ENCODE data around the gene MUC2. TPM values are rescaled to one million over a fixed set of nuclear protein-coding genes. Genes with fewer than 3 reads are reported as not detected.

The MUC2 gene
- total RNA-seq, 2 experiments from 2014 or later: not detected

GRCh38 chr11:1060852-1061616 lies 13.6 kb upstream of the MUC2 start:
- DNase-seq: no peak

GRCh38 chr11:1062075-1062820 lies 12.4 kb upstream of the MUC2 start:
- H3K27ac Mint-ChIP-seq: no peak overlapping the region
- peaks cover 10% of the 10 kb centered on the region for H3K27me3 Mint-ChIP-seq
- H3K9me3 Mint-ChIP-seq: peaks cover 4% of the 10 kb centered on the region
- H3K4me3 Mint-ChIP-seq: no peak overlapping the region
- no peak for DNase-seq
- POLR2A ChIA-PET: no interaction called here
- CTCF ChIA-PET: no interaction called here
- H3K36me3 Mint-ChIP-seq (ENCODE audit: low read depth): no peaks in the 10 kb centered on the region
- no peaks in the 10 kb centered on the region for H3K4me1 Mint-ChIP-seq

More at GRCh38 chr11:1060852-1061616, 13.6 kb upstream of the MUC2 start:
- no peak overlapping the region for H3K27ac Mint-ChIP-seq
- no peak overlapping the region for H3K4me3 Mint-ChIP-seq
- H3K36me3 Mint-ChIP-seq (ENCODE audit: low read depth): no peaks in the 10 kb centered on the region
- ChIA-PET CTCF (no interaction called here), POLR2A (no interaction called here)
- H3K27me3 Mint-ChIP-seq: peaks cover 10% of the 10 kb centered on the region
- H3K9me3 Mint-ChIP-seq: peaks cover 4% of the 10 kb centered on the region
- no peaks in the 10 kb centered on the region for H3K4me1 Mint-ChIP-seq

- Mint-ChIP-seq H3K36me3 (ENCODE audit: low read depth) (no peaks in the 10 kb centered on the region), H3K27me3 (peaks cover 10% of the 10 kb centered on the region), H3K4me1 (no peaks in the 10 kb centered on the region), H3K4me3 (no peak overlapping the region), H3K9me3 (peaks cover 4% of the 10 kb centered on the region), H3K27ac (no peak overlapping the region)
- no peak for DNase-seq
- POLR2A ChIA-PET: no interaction called here
- CTCF ChIA-PET: no interaction called here
These were observed 10.5 kb upstream of the MUC2 start for GRCh38 chr11:1064167-1064566.

GRCh38 chr11:1067812-1068496 lies 6.7 kb upstream of the MUC2 start:
- H3K36me3 Mint-ChIP-seq (ENCODE audit: low read depth): no peaks in the 10 kb centered on the region
- DNase-seq: no peak
- no peak overlapping the region for H3K27ac Mint-ChIP-seq
- H3K4me3 Mint-ChIP-seq: no peak overlapping the region
- no peaks in the 10 kb centered on the region for H3K4me1 Mint-ChIP-seq
- H3K9me3 Mint-ChIP-seq: no peaks in the 10 kb centered on the region
- peaks cover 5% of the 10 kb centered on the region for H3K27me3 Mint-ChIP-seq
- ChIA-PET CTCF (no interaction called here), POLR2A (no interaction called here)

GRCh38 chr11:1069740-1070139 lies 4.9 kb upstream of the MUC2 start:
- Mint-ChIP-seq H3K36me3 (ENCODE audit: low read depth) (no peaks in the 10 kb centered on the region), H3K27ac (no peak overlapping the region), H3K4me1 (no peaks in the 10 kb centered on the region), H3K4me3 (no peak overlapping the region), H3K9me3 (no peaks in the 10 kb centered on the region), H3K27me3 (peaks cover 5% of the 10 kb centered on the region)
- ChIA-PET CTCF (no interaction called here), POLR2A (no interaction called here)
- no peak for DNase-seq

- no peaks in the 10 kb centered on the region for H3K36me3 Mint-ChIP-seq (ENCODE audit: low read depth)
- H3K4me1 Mint-ChIP-seq: no peaks in the 10 kb centered on the region
- no peak overlapping the region for H3K4me3 Mint-ChIP-seq
- no peak overlapping the region for H3K27ac Mint-ChIP-seq
- CTCF ChIA-PET: no interaction called here
- H3K9me3 Mint-ChIP-seq: no peaks in the 10 kb centered on the region
- POLR2A ChIA-PET: no interaction called here
- H3K27me3 Mint-ChIP-seq: peaks cover 2% of the 10 kb centered on the region
- no peak for DNase-seq
These were observed 3.8 kb upstream of the MUC2 start for GRCh38 chr11:1070594-1071462.

GRCh38 chr11:1071571-1072115 lies 3.0 kb upstream of the MUC2 start:
- Mint-ChIP-seq H3K27me3 (no peaks in the 10 kb centered on the region), H3K27ac (no peak overlapping the region), H3K4me1 (no peaks in the 10 kb centered on the region), H3K9me3 (no peaks in the 10 kb centered on the region), H3K4me3 (no peak overlapping the region), H3K36me3 (ENCODE audit: low read depth) (no peaks in the 10 kb centered on the region)
- no peak for DNase-seq
- CTCF ChIA-PET: no interaction called here
- POLR2A ChIA-PET: no interaction called here

- ChIA-PET CTCF (no interaction called here), POLR2A (no interaction called here)
- Mint-ChIP-seq H3K27ac (no peak overlapping the region), H3K4me1 (no peaks in the 10 kb centered on the region), H3K36me3 (ENCODE audit: low read depth) (no peaks in the 10 kb centered on the region), H3K4me3 (no peak overlapping the region), H3K27me3 (no peaks in the 10 kb centered on the region), H3K9me3 (no peaks in the 10 kb centered on the region)
- no peak for DNase-seq
These were observed 2.4 kb upstream of the MUC2 start for GRCh38 chr11:1072116-1072820.

GRCh38 chr11:1072821-1073231 lies 1.8 kb upstream of the MUC2 start:
- Mint-ChIP-seq H3K4me3 (no peak overlapping the region), H3K36me3 (ENCODE audit: low read depth) (no peaks in the 10 kb centered on the region), H3K9me3 (no peaks in the 10 kb centered on the region), H3K4me1 (no peaks in the 10 kb centered on the region), H3K27ac (no peak overlapping the region), H3K27me3 (no peaks in the 10 kb centered on the region)
- POLR2A ChIA-PET: no interaction called here
- CTCF ChIA-PET: no interaction called here
- no peak for DNase-seq

GRCh38 chr11:1073261-1073724 lies 1.4 kb upstream of the MUC2 start:
- Mint-ChIP-seq H3K9me3 (no peaks in the 10 kb centered on the region), H3K27me3 (no peaks in the 10 kb centered on the region), H3K4me3 (no peak overlapping the region), H3K4me1 (no peaks in the 10 kb centered on the region), H3K27ac (no peak overlapping the region), H3K36me3 (ENCODE audit: low read depth) (no peaks in the 10 kb centered on the region)
- DNase-seq: no peak
- ChIA-PET CTCF (no interaction called here), POLR2A (no interaction called here)

GRCh38 chr11:1073851-1074243 lies 827 bp upstream of the MUC2 start:
- no peak overlapping the region for H3K27ac Mint-ChIP-seq
- CTCF ChIA-PET: no interaction called here
- no peak for DNase-seq
- H3K4me1 Mint-ChIP-seq: no peaks in the 10 kb centered on the region
- H3K36me3 Mint-ChIP-seq (ENCODE audit: low read depth): no peaks in the 10 kb centered on the region
- no peak overlapping the region for H3K4me3 Mint-ChIP-seq
- H3K27me3 Mint-ChIP-seq: no peaks in the 10 kb centered on the region
- H3K9me3 Mint-ChIP-seq: no peaks in the 10 kb centered on the region
- POLR2A ChIA-PET: no interaction called here

GRCh38 chr11:1075341-1075911 lies 752 bp downstream of the MUC2 start:
- H3K36me3 Mint-ChIP-seq (ENCODE audit: low read depth): no peaks in the 10 kb centered on the region
- CTCF ChIA-PET: no interaction called here
- H3K27me3 Mint-ChIP-seq: no peaks in the 10 kb centered on the region
- H3K4me3 Mint-ChIP-seq: no peak overlapping the region
- no peaks in the 10 kb centered on the region for H3K9me3 Mint-ChIP-seq
- no peaks in the 10 kb centered on the region for H3K4me1 Mint-ChIP-seq
- POLR2A ChIA-PET: no interaction called here
- H3K27ac Mint-ChIP-seq: no peak overlapping the region
- no peak for DNase-seq

All from activated CD4-positive, alpha-beta T cell treated with anti-CD3 and anti-CD28 coated beads, Interleukin-2, amount 10 ng/mL, durations not matched to agents 7 days and 5 days (primary cell).